Measurements from ENCODE around the gene IL36A.

DNA sequence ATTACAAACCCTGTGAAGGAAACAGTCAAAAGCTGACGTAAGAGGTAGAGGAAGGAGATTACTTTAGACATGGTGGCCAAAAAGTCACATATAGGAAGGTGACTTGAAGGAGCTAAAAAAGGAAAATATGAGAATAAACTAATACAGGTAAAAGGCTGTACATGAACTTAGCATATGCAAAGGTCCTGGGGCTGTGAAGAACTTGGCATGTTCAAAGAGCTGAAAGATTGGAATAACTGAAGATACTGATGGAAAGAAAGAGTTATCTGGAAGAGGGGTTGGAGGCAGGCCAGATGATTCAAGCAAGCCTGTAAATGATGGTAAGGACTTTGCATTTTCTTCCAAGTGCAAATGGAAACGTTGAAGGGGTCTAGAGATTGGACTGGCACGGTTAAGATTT is 13.2 kb downstream of the IL36A start:
- no peak for TF ChIP-seq POLR2A (IDR thresholded peaks at IDR 0.05; ENCODE audit: low read length)
- TF ChIP-seq, protein P1, sequence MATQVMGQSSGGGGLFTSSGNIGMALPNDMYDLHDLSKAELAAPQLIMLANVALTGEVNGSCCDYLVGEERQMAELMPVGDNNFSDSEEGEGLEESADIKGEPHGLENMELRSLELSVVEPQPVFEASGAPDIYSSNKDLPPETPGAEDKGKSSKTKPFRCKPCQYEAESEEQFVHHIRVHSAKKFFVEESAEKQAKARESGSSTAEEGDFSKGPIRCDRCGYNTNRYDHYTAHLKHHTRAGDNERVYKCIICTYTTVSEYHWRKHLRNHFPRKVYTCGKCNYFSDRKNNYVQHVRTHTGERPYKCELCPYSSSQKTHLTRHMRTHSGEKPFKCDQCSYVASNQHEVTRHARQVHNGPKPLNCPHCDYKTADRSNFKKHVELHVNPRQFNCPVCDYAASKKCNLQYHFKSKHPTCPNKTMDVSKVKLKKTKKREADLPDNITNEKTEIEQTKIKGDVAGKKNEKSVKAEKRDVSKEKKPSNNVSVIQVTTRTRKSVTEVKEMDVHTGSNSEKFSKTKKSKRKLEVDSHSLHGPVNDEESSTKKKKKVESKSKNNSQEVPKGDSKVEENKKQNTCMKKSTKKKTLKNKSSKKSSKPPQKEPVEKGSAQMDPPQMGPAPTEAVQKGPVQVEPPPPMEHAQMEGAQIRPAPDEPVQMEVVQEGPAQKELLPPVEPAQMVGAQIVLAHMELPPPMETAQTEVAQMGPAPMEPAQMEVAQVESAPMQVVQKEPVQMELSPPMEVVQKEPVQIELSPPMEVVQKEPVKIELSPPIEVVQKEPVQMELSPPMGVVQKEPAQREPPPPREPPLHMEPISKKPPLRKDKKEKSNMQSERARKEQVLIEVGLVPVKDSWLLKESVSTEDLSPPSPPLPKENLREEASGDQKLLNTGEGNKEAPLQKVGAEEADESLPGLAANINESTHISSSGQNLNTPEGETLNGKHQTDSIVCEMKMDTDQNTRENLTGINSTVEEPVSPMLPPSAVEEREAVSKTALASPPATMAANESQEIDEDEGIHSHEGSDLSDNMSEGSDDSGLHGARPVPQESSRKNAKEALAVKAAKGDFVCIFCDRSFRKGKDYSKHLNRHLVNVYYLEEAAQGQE (IDR thresholded peaks at IDR 0.05), result no peak
- no peak for TF ChIP-seq MAFK (IDR thresholded peaks at IDR 0.05; ENCODE audit: partially characterized antibody)
- TF ChIP-seq, protein P2, sequence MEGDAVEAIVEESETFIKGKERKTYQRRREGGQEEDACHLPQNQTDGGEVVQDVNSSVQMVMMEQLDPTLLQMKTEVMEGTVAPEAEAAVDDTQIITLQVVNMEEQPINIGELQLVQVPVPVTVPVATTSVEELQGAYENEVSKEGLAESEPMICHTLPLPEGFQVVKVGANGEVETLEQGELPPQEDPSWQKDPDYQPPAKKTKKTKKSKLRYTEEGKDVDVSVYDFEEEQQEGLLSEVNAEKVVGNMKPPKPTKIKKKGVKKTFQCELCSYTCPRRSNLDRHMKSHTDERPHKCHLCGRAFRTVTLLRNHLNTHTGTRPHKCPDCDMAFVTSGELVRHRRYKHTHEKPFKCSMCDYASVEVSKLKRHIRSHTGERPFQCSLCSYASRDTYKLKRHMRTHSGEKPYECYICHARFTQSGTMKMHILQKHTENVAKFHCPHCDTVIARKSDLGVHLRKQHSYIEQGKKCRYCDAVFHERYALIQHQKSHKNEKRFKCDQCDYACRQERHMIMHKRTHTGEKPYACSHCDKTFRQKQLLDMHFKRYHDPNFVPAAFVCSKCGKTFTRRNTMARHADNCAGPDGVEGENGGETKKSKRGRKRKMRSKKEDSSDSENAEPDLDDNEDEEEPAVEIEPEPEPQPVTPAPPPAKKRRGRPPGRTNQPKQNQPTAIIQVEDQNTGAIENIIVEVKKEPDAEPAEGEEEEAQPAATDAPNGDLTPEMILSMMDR (IDR thresholded peaks at IDR 0.05), result no peak
- TF ChIP-seq CHD4 (IDR thresholded peaks at IDR 0.05; ENCODE audit: borderline replicate concordance), result no peak
- TF ChIP-seq, protein P3, sequence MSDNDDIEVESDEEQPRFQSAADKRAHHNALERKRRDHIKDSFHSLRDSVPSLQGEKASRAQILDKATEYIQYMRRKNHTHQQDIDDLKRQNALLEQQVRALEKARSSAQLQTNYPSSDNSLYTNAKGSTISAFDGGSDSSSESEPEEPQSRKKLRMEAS (IDR thresholded peaks at IDR 0.05), result no peak
- no peak for TF ChIP-seq ZFP36 (IDR thresholded peaks at IDR 0.05; ENCODE audit: borderline replicate concordance, partially characterized antibody)
